Stromal cell of bone marrow (primary cell): ENCODE results near the gene UGT1A10.

Experiments
- DNase-seq: peaks from one replicate; pipeline ENCODE4 v3.0.0-alpha.2; 2012; ENCODE audit warnings: low read depth

UGT1A10 gene

DNA sequence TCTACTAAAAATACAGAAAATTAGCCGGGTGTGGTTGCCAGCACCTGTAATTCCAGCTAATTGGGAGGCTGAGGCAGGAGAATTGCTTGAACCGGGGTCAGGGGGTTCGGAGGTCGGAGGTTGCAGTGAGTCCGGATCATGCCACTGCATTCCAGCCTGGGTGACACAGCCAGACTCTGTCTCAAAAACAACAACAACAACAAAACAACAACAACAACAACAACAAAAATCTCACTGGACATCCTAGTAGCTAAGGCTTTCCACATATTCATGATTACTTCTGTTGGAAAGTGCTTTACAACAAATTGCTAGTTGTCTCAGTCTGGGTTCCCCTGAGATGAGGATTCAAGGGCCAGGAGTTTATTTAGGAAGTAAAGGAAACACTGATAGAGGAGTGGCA is 137.6 kb downstream of the UGT1A10 start:
- DNase-seq = no peak

DNA sequence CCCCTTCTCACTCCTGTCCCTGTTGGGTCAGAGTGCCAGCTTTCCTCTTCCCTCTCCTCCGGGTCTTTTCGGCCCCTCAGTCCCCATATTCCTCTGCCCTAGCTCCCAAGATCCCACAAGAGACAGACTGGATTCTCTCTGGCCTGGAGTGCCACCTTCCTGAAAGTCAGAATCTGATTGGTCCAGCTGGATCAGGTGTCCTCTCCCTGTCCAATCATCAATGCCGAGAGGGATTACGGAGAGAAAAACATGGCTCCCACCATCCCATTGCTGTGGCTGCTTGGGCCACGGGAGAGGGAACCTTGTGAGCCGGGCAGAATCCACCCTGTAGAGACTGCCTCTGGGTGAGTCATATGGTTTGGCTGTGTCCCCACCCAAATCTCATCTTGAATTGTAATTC is 139.2 kb downstream of the UGT1A10 start:
- no peak for DNase-seq

DNA sequence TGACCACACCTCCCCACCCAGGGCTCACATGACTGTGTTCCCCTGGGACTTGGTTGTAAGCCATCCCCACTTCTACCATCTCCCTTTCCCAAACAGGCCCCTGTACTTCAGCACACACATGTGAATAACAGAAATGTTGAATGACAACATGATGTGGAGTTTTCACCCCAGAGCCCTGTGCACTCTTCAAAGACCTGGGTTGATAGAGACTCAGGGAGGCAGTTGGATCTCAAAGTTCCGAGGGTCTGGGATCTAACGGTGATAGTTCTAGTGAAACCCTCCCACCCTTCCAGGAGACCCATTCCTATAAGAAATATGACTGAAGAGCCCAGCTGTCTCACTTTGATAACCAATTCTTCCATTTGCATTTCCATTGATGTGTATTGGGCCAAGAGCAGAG is 141.8 kb downstream of the UGT1A10 start, which contains the start of gene MROH2A:
Gene MROH2A (plus strand): TSS at position 301 of the 400 bp plus-strand sequence. CDS start 1,029 bp downstream, outside the sequence.
- DNase-seq = no peak

DNA sequence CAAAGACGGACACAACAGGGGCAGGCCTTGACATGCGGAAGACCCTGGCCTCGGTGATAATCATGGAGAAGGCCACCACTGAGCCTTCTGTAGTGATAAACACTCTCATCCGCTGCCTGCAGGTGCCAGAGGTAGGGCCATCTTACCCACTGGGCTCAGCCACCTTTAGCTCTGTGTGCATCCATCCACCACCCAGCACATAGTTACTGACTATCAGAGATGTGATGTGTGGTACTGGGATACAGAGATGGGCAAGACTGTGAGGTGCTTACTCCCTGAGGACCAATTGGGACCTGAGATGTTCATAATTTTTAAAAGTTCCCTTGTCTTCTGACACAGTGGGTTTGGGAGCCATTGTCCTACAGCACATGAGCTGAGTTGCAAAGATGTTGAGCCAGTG is 143.5 kb downstream of the UGT1A10 start:
- no peak for DNase-seq

DNA sequence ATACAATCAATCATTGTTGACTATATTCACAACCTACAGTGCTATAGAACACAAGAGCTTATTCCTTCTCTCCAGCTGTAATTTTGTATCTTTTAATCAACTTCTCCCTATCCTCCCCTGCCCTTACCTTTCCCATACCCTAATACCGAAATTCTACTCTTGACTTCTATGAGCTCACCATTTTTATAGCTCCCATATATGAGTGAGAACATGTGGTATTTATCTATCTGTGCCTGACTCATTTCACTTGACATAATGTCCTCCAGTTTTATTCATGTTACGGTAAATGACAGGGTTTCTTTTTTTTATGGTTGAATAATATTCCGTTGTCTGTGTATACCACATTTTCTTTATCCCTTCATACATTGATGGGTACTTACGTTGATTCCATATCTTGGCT is 144.5 kb downstream of the UGT1A10 start:
- no peak for DNase-seq

DNA sequence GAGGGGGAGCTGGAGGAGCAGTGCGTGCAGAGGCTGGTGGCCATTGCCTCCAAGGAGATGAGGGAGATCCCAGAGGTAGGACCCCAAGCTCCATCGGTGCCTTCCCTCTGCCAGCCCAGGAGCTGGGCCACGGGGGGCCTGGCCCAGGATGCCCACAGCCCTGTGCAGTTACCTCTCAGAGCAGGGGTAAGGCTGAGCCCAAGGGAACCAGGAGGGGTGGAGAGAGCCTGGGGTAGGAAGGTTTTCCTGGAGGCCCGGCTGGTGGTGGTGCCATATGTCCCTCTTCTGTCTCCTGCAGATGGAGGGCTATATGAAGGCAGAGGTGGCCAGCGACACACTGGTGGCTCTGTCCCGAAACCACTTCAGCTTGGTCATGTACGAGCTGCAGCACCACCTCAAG is 153.3 kb downstream of the UGT1A10 start:
- DNase-seq = no peak

DNA sequence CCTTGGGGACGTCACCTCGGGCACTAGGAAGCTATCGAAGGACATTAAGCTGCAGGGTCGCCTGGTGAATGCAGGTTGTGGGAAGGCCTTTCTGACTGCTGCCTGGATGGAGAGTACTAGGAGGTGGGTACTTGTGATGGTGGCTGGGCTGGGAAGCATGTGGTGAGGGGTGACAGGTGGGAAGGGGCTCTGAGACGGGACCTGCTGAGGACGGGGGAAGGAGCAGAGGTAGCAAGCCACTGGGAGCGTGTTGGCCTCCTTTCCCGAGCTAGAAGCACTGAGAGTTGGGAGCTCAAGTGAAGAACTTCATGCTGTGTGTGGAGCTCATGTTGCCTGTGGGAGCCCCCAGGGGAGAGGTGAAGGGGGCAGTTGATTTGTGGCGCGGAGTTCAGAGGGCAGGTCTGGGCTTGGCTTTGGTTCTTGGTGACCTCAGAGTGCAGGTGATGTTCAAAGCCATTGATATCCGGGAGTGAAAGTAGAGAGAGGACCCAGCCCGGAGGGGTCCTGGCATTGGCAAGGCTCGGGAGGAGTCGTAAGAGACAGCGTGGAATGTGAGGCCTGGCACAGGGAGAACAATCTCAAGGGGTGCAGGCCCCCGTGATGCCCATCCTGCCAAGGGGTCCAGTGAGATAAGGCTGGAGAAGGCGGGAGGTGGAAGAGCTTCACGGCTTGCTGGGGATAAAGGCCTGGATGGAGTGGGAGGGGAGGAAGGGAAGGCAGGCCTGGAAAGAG is 155.1 kb downstream of the UGT1A10 start:
- no peak for DNase-seq

DNA sequence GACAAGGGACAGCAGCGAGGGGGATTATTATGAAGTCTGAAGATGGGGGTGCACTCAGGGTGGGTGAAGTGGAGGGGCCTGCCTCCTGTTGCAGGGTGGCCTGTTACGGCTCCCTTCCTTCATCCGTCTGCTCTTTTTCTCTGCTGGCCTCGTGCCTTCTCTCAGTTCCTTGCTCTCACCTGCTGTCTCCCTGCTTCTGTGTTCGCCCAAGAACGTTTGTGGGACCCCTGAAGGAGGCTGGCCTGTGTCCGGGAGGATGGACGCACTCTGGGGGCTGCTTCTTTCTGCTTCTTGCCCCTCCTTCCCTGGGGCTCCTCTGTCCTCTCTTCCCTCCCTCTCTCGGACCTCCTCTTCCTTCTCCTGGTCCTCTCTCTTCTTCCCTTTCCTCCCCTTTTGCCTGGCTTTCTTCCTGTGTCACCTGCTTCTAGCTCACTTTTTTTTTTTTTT is 155.7 kb downstream of the UGT1A10 start:
- DNase-seq = no peak

DNA sequence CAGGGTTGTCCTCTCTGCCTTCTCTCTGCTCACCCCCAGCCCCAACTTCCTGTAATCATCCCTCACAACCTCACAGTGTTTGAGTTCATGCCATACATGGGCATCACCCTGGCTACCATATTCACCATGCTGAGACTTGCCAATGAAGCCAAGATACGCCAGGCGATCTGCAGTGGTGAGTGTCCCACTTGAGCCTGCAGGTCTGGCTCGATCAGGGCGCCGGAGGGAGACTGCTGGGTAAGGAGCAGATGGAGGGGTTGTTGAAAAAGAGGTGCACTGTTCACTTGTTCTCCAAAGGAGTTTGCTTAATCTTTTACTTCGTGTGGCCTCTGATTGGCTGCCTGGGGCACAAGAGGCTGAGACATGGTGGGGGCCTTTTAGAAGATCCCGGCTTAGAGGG is 156.5 kb downstream of the UGT1A10 start:
- DNase-seq = no peak

DNA sequence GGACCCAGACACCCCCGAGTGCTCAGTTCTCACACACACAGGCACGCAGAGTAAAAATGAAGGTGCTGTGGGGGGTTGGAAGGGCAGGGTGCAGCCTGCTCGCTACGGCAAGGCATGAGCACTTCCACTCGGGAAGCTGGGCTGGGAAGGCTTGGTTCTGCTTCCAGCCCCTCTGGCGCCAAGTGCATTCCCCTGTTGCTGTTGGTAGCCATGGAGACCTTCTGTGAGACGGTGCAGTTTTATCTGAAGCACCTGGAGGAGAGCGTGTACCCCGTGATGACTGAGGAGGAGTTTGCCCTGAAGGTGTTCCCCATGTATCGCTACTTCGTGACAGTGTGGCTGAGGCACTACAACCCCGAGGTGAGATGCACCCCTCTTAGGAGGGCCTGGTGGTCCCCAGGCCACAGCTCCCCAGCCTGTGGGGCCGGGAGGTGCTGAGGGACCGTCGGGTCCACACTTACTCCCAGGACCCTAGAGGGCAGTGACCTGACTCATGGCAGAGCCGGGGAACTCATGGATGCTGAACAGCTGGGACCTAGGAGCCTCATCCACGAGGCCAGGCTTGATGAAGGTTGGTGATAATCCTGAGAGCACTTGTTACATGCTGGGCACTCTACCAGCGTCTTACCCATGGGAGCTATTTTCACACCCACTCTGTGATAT is 157.3 kb downstream of the UGT1A10 start:
- no peak for DNase-seq

DNA sequence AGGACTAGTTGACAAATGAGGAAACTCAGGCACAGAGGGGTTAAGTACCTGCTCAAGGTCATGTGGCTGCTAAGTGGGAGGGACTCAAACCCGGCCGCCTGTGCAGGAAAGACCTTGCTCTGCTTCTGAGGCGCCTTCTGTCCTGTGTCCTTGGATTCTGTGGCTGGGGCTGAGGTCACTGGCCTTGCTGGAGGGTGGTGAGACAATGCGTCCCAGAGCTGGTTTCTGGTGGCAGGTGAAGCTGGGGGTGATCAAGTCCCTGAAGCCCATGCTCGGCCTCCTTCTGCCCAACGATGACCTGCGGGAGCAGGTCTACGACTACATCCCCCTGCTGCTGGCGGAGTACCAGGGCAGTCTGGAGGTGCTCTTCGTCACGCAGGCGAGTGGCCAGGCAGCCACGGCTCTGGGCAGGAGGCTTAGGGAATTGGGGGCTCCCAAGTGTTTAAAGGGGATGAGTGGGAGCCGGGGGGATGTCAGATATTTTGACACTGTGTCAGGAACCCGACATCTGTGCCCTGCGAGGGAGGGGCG is 157.9 kb downstream of the UGT1A10 start:
- no peak for DNase-seq

DNA sequence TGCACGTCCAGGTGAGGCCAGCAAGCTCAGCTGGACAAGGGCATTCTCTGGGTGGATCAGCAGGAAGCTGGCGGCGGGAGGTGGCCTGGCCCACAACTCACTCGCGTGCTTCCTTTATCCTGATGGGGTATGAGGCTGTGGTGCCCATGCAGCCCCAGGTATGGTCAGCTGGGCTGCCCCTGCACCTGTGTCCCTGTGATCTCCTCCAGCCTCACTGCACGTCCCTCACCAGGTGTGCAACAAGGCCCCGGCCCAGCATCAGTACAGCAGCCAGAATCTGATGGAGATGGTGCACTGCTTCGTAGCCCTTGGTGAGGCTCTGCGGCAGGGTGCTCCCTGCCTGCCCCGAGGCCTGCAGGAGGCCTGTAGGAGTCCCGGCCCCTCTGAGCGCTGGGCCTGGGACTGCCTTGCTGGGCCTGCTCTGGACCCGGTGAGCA is 159.5 kb downstream of the UGT1A10 start:
- no peak for DNase-seq

DNA sequence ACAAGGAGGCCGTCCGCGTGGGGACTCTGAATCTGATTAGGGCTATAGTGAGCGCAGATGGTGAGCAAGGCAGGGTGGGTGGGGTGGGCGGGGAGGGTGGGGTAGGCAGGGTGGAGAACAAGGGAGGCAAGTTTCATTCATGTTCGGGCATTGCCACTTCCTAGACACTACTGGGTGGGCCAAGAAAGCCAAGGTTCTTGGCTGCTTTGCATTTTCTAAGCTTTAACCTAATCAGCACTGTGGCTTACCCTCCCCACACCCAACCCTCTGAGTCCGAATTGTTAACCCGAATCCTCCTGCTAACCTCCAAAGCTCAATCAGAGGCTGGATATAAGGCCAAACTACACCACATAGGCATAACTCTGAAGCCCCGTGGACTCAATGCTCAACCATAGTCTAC is 160.0 kb downstream of the UGT1A10 start:
- DNase-seq = no peak

DNA sequence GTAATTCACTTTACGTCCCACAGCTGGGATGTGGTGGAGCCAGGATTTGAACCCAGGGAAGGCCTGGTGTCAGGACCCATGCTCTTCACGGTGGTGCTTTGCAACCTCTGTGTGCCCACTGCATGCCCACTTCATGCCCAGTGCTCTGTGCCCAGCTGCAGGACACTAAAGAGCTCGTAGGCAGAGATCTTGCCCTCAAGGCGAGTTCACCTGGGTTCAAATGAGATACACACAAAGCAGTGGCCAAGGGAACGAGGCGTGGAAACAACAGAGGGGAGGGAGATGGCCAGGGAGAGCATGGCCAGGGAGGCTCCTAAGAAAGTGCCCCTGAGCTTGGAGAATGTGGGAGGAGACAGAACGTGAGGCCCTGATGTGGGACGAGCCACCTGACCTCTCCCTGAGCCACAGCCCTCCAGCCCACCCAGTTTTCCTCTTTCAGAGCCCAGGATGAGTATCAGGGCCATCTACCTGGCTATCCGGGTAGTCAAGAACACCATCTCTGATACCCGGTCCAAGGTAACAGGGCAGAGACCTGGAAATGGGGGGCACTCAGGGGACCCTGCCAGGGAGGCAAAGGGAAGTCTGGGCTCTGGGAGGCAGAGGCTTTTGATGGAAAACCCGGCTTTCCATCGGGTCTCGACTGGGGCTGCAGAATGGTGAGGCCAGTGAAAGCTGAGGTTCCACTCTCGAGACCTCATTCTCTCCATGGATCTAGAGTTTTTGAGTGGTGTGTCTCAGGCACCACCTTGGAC is 162.3 kb downstream of the UGT1A10 start:
- no peak for DNase-seq

DNA sequence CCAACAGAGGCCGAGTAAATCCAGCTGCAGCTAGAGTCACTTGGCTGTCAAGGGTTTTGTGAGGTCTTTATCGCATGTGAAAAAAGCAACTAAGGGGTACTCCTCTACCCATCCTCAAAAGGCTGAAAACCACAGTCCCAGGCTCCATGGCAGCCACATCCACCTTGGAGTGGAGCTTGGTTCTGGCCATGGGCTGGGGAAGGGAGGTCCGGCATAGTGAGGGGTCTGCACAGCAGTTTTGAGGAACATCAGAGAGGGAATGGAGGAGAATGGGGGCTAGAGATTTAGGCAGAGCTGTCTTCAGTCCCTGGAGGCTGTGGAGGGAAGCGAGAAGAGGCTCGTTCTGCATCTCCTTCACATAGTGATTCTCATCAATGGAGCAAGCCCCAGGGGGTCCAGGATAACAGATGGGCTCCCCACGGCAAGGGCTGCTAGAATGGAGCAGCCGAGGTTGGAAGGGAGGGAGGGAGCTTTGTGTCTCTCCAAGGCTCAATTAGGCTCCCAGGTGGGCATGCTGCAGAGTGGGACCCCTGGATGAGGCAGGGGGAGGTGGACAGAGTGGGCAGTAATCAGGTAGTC is 162.9 kb downstream of the UGT1A10 start:
- no peak for DNase-seq

DNA sequence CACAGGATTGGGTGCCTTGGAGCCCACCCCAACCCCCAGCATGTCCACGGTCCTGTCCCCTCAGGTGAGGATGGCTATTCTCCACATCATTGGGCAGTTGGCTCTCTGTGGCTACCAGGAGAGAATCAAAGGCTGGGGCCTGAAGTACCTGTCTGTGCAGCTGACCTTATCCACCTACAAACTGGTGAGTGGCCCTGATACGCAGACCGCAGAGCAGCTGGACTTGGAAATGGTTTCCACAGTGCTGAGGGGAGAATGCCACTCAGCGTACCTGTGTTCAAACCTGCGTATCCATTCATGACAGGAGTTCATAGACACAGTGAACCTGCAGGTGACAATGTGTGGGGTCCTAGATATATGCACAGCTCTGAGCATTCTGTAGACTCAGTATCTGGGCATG is 163.5 kb downstream of the UGT1A10 start:
- no peak for DNase-seq

DNA sequence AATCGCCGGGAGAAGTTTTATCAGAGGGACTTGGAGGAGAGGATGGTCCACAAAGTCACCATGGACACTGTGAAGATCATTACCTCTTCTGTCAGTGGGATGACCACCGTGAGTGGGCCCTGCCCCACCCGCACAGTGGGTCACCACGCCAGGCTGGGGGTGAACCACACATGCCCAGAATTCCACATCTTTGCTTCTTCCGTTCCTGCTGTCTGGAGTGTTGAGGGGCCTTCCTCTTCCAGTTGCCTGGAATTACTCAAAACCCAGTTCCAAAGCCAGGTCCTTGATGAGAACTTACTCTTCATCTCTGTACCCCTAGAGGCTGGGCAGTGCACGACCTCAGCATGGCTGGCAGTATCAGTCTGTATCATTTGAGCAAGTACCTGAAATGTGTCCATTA is 164.0 kb downstream of the UGT1A10 start:
- no peak for DNase-seq

DNA sequence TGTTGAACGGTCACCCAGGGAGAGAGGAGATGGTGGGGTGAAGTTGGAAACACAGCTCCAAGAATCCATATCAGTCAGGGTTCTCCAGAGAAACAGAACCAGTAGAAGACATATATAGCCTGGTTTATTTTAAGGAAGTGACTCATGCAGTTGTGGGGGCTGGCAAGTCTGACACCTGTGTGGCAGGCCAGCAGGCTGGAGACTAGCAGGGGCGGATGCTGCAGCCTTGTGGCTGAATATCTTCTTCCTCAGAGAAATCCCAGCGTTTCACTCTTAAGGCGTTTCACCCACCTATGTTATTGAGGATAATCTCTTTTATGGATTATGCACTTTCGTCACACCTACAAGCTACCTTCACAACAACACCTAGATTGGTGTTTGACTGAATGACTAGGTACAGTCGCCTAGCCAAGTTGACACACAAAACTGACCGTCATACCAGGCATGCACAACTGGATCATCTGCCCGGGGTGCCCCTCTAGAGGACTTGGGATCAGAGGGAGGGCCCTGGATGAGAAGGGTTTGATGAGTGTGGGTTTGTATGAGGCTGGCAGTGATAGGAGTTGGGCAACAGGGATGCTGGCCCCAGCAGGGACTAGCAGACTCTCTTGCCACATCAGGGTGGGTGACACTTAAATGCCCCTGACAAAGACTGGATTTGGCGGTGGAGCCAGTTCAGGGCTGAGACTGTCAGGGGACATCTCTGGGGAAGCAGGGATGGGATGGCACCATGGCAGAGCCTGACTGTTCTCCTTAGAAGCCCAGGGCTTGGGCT is 165.3 kb downstream of the UGT1A10 start:
- DNase-seq = no peak

DNA sequence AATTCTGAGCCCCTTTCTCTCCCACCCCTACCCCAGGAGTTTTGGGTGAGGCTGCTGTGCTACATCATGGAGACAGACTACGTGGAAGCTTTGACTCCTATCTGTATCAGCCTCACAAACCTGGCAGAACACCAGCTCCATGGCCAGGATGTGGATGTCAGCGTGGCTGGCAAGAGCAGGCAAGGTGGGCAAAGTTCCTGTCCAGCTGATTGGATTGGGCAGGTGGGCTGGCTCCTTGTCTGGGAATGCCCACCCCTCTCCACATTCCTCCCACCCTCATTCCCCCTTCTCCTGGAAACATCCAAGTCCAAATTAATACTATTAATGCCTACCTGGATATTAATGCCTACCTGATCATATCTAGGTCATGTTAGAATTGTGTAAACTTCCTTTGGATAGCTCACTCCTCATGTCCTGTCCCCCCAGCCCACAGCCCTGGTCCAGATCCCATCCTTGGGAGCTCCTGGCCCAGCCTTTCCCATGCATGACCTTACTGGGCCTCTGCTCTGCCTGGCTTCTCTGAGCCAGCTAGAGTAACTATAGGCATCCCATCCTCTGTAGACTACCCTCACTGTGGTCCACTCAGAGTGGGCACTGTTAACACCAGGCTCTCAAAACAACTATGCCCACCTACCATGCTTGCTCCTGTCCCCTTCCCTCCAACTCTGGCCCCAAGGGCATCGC is 166.0 kb downstream of the UGT1A10 start:
- no peak for DNase-seq

DNA sequence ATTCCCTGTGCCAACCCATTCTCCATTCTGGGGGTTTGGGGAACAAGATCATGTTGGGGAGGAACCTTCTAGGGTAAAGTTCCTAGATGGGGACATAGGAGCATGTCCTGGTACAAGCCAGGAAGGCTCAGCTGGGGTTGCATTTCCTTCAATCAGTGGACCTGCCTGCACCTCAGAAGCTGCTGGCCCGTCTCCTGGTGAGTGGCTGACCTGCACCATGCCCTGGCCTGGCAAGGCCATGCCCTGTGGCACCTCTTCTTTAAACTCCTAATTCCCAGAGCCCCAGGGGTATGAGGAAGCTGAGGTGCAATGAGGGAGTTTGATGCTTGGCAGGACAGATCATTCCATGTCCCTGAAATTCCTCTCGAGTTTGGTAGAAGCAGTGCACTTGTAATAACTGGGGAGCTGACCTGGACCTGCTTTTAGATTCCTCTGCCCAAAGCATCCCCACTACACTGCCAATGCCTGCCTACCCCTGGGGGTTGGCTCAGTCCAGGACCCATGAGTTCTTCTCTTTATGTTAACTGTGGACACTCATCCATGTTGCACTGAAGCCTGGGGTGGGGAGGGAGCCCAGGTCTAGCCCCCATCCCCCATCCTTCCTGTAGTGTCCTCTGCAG is 167.2 kb downstream of the UGT1A10 start:
- no peak for DNase-seq
